Measurements from ENCODE around the gene CLOCK. TPM values are rescaled to one million over a fixed set of nuclear protein-coding genes. Genes with fewer than 3 reads are reported as not detected.
A peak's percentile ranks its signal among the peaks of the same experiment; 100 is the strongest.

CLOCK gene
- total and polyA plus RNA-seq, 10 of the 15 experiments (the other 5 are each of a cell fraction or from before 2014, with no cell fraction given), result 2.8 to 11.7 (median 10.4) TPM

GRCh38 chr4:55398966-55399365, 147.7 kb downstream of the CLOCK start:
- Histone ChIP-seq H2AFZ (ENCODE audit: control insufficient read depth, low read depth, low read length) (no peak overlapping the region), H3K4me3 (peak overlapping the region; percentile 88), H3K27me3 (replicated peaks in 1 of 2; ENCODE audit: control insufficient read depth in 2 of 2, insufficient read depth in 2 of 2, low read length in 1 of 2) (no peaks in the 10 kb centered on the region), H3K4me2 (ENCODE audit: control insufficient read depth, insufficient read depth) (peak overlapping the region; percentile 82), H3K4me1 (ENCODE audit: control insufficient read depth, insufficient read depth, low read length) (peaks cover 3% of the 10 kb centered on the region; the same call in 1 of the 2 replicates), H3K79me2 (ENCODE audit: control insufficient read depth, insufficient read depth, low read length) (peaks cover 70% of the 10 kb centered on the region), H3K9ac (ENCODE audit: control insufficient read depth, insufficient read depth, low read length) (peak overlapping the region; percentile 91; the same call in 1 of the 2 replicates), H4K20me1 (ENCODE audit: control insufficient read depth, insufficient read depth) (0 out of 2 replicates have a peak, but pooled peaks cover 2% of the 10 kb centered on the region), H3K36me3 (ENCODE audit: control insufficient read depth in 2 of 2, insufficient read depth in 2 of 2, low read length in 1 of 2) (peaks cover 0 to 8% of the 10 kb centered on the region in 2 experiments; a peak in 2 of 4 replicates), H3K9me3 (replicated peaks; ENCODE audit: control insufficient read depth, insufficient read depth, low read length) (no peaks in the 10 kb centered on the region; the same call in 2 of the 3 replicates), H3K27ac (ENCODE audit: control insufficient read depth, insufficient read depth) (no peak overlapping the region)
- no TSS peak for BruUV-seq (replicated peaks)
- ChIA-PET CTCF (interaction anchor here (0.9 to 8.4 kb wide), 7 partner anchors 11 to 427 kb away, joined by 3 to 75 read pairs (median 4); partner anchors contain the start of gene SRD5A3), POLR2A (interaction anchor here (1.1 to 1.7 kb wide), 4 partner anchors 9 to 147 kb away, joined by 4 to 6 read pairs (median 5); no protein-coding TSS in a partner anchor), SMC1A (ENCODE audit: uncharacterized antibody, unreplicated experiment) (interaction anchor here (0.7 to 2.7 kb wide), 4 partner anchors 11 to 52 kb away, joined by 3 to 36 read pairs (median 4); no protein-coding TSS in a partner anchor), RAD21 (ENCODE audit: unreplicated experiment) (interaction anchor here (1.3 to 6.1 kb wide), 2 partner anchors 11 to 143 kb away, joined by 3 to 41 read pairs; no protein-coding TSS in a partner anchor)
- 47% methylated on average over 3 of the region's 3 CpGs for WGBS (ENCODE audit: insufficient coverage, insufficient replicate concordance, low lambda C conversion rate, missing lambda C conversion rate)
- FAIRE-seq (peak; percentile 38), ATAC-seq (no peak), DNase-seq (ENCODE audit: low read depth, low spot score) (no peak)
- in situ Hi-C loops (cut with MboI), result loop anchor here (5.0 kb wide), 1 partner anchor 148 kb away; the partner anchor contains the start of gene CLOCK
- intact Hi-C loops (cut with micrococcal nuclease; ENCODE audit: unreplicated experiment), result loop anchor here (5.0 kb wide), 2 partner anchors 52 to 453 kb away; partner anchors contain the start of genes EXOC1 and SRD5A3
- TF ChIP-seq ZNF207 (IDR thresholded peaks at IDR 0.05; ENCODE audit: borderline replicate concordance) (no peak), NKRF (conservative IDR thresholded peaks at IDR 0.05) (no peak), HDAC2 (IDR thresholded peaks at IDR 0.05) (no peak), POLR2A (IDR thresholded peaks at IDR 0.05; ENCODE audit: low read depth, low read length) (no peak), FOXK2 (IDR thresholded peaks at IDR 0.05) (no peak), ELK1 (IDR thresholded peaks at IDR 0.05; ENCODE audit: low read depth, low read length) (no peak), HDAC6 (IDR thresholded peaks at IDR 0.05; ENCODE audit: unreplicated experiment) (no peak), PRDM15 (CRISPR knock-in tag; IDR thresholded peaks at IDR 0.05) (no peak), KDM1A (IDR thresholded peaks at IDR 0.05; ENCODE audit: borderline replicate concordance) (no peak), ZNF274 (IDR thresholded peaks at IDR 0.05; ENCODE audit: insufficient read depth, insufficient read length) (no peak), YBX1 (IDR thresholded peaks at IDR 0.05) (no peak), YY1 (IDR thresholded peaks at IDR 0.05; ENCODE audit: low read depth, low read length) (no peak), SP1 (IDR thresholded peaks at IDR 0.05; ENCODE audit: low read depth, low read length) (no peak), CHD1 (IDR thresholded peaks at IDR 0.05; ENCODE audit: low read depth, low read length) (no peak), RELA (IDR thresholded peaks at IDR 0.05; ENCODE audit: borderline replicate concordance, partially characterized antibody) (no peak)
